CD4-positive, alpha-beta T cell (primary cell): Measurements from ENCODE around the gene CLEC4M. TPM values are rescaled to one million over a fixed set of nuclear protein-coding genes. Genes with fewer than 3 reads are reported as not detected.

Source experiments
- ATAC-seq: fragments of 200-7000 bp; cut with Tn5 transposase; one replicate; pipeline ENCODE4 v1.10.0; 2022; ENCODE audit warnings: mild to moderate bottlenecking; ENCODE audit not compliant: poor library complexity
- CTCF ChIA-PET: fragments of 350-600 bp; sonication (Branson Sonifier 250); formaldehyde crosslinking; loops from one replicate; lab custom pipeline; 2021; ENCODE audit warnings: antibody characterized with exemption, inconsistent platforms; lab: Charles Lee
- POLR2A ChIA-PET: fragments of 350-600 bp; sonication (Branson Sonifier 250); formaldehyde crosslinking; loops from one replicate; lab custom pipeline; 2021; ENCODE audit warnings: antibody characterized with exemption, inconsistent platforms; lab: Charles Lee
- DNase-seq, 14 experiments: peaks; one replicate each; pipeline ENCODE4 v3.0.0-alpha.2; 2013 to 2020; ENCODE audit warnings: mixed read lengths in 2 of 14
- H3K27ac ChIP-seq, 2 donors: one replicate each; pipeline versions ENCODE4 v1.5.1 to v1.7.0; 2013; ENCODE audit warnings: low read length in 2 of 2, low read depth in 1 of 2, mild to moderate bottlenecking in 1 of 2
- H3K27me3 ChIP-seq, 2 experiments: 1 replicate in 1 of 2; 2 replicates in 1 of 2; pipeline versions ENCODE4 v1.6.1 to v1.7.0; 2013; ENCODE audit warnings: low read length in 2 of 2, control low read depth in 1 of 2, mild to moderate bottlenecking in 1 of 2, moderate library complexity in 1 of 2; ENCODE audit not compliant: insufficient read depth in 2 of 2, control insufficient read depth in 1 of 2
- H3K36me3 ChIP-seq: one replicate; pipeline ENCODE4 v1.6.1; 2013; ENCODE audit warnings: low read length, control low read depth; ENCODE audit not compliant: insufficient read depth
- H3K4me1 ChIP-seq: one replicate; pipeline ENCODE4 v1.6.1; 2013; ENCODE audit warnings: low read length, control low read depth; ENCODE audit not compliant: insufficient read depth
- H3K4me3 ChIP-seq: one replicate; pipeline ENCODE4 v1.5.1; 2013; ENCODE audit warnings: mild to moderate bottlenecking, low read length, moderate library complexity
- H3K9me3 ChIP-seq, 2 experiments: 1 replicate in 1 of 2; 2 replicates in 1 of 2; pipeline versions ENCODE4 v1.6.1 to v1.7.0; 2013; ENCODE audit warnings: low read length in 2 of 2, mild to moderate bottlenecking in 2 of 2, control low read depth in 1 of 2, moderate library complexity in 1 of 2; ENCODE audit not compliant: control insufficient read depth in 1 of 2, insufficient read depth in 1 of 2
- H3K27ac Mint-ChIP-seq: one replicate; pipeline ENCODE4 v1.8.0; 2020; ENCODE audit warnings: mixed read lengths
- H3K27me3 Mint-ChIP-seq: one replicate; pipeline ENCODE4 v1.8.0; 2021; ENCODE audit warnings: mixed read lengths
- H3K36me3 Mint-ChIP-seq: one replicate; pipeline ENCODE4 v1.8.0; 2021; ENCODE audit warnings: low read depth, mixed read lengths
- H3K4me1 Mint-ChIP-seq: one replicate; pipeline ENCODE4 v1.8.0; 2021; ENCODE audit warnings: low read depth, mixed read lengths
- H3K4me3 Mint-ChIP-seq: one replicate; pipeline ENCODE4 v1.8.0; 2020; ENCODE audit warnings: mild to moderate bottlenecking, mixed read lengths
- H3K9me3 Mint-ChIP-seq: one replicate; pipeline ENCODE4 v1.8.0; 2020; ENCODE audit warnings: mixed read lengths
- intact Hi-C, 2 experiments: fragments of 100-400 bp; cut with DNase I in 1 of 2; cut with micrococcal nuclease in 1 of 2; formaldehyde crosslinking; loops; one replicate each; pipeline versions ENCODE4 v1.15.1 to v1.9.0; 2023 to 2025; cut with DNase I, micrococcal nuclease
- total RNA-seq, 174 experiments: library from RNA in 2 of 174; stranded (reverse) in 2 of 174; gene quantifications; one replicate each; pipeline ENCODE4 v1.2.3 and lab custom pipeline; 2021 to 2026
- TF ChIP-seq, protein P1 (sequence below): fragments of 200-600 bp; IDR thresholded peaks from one replicate; pipeline ENCODE4 v1.8.0; 2022; ENCODE audit warnings: antibody characterized with exemption, mild to moderate bottlenecking

The CLEC4M gene
- total RNA-seq, 2 experiments from 2014 or later, result not detected

DNA sequence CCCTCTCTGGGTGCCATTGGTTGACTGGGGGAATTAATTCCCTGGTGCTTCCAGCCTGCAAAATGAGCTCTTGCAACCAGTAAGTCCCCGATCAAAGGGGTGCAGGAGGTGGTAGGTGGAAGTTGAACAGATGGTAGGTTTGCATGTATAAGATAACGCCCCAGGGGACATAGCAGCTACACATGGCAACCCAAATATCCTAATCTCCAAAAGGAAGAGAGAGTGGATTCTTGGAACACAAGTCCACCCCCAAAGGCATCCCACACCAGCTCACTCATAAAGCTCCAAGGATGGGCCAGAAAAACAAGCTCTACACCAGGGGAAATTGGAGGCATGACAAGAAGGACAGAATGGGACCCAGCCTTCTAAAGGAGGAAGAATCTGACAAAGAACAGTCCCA is 20.5 kb upstream of the CLEC4M start:
- no peaks in the 10 kb centered on the region for H3K4me1 Mint-ChIP-seq
- no peak overlapping the region for H3K27ac ChIP-seq
- DNase-seq (no peak), ATAC-seq (no peak)
- no peak overlapping the region for H3K27ac Mint-ChIP-seq
- ChIA-PET CTCF (no interaction called here), POLR2A (no interaction called here)
- no peaks in the 10 kb centered on the region for H3K4me1 ChIP-seq
- H3K27me3 Mint-ChIP-seq, result peaks cover 13% of the 10 kb centered on the region
- H3K4me3 Mint-ChIP-seq, result no peak overlapping the region
- H3K9me3 ChIP-seq, result no peaks in the 10 kb centered on the region
- H3K9me3 Mint-ChIP-seq, result no peaks in the 10 kb centered on the region
- H3K4me3 ChIP-seq, result no peak overlapping the region
- H3K27me3 ChIP-seq, result no peaks in the 10 kb centered on the region
- TF ChIP-seq, protein P1, sequence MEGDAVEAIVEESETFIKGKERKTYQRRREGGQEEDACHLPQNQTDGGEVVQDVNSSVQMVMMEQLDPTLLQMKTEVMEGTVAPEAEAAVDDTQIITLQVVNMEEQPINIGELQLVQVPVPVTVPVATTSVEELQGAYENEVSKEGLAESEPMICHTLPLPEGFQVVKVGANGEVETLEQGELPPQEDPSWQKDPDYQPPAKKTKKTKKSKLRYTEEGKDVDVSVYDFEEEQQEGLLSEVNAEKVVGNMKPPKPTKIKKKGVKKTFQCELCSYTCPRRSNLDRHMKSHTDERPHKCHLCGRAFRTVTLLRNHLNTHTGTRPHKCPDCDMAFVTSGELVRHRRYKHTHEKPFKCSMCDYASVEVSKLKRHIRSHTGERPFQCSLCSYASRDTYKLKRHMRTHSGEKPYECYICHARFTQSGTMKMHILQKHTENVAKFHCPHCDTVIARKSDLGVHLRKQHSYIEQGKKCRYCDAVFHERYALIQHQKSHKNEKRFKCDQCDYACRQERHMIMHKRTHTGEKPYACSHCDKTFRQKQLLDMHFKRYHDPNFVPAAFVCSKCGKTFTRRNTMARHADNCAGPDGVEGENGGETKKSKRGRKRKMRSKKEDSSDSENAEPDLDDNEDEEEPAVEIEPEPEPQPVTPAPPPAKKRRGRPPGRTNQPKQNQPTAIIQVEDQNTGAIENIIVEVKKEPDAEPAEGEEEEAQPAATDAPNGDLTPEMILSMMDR, result no peak
- intact Hi-C loops, result no loop called here
- H3K36me3 Mint-ChIP-seq, result no peaks in the 10 kb centered on the region
- H3K36me3 ChIP-seq, result no peaks in the 10 kb centered on the region

DNA sequence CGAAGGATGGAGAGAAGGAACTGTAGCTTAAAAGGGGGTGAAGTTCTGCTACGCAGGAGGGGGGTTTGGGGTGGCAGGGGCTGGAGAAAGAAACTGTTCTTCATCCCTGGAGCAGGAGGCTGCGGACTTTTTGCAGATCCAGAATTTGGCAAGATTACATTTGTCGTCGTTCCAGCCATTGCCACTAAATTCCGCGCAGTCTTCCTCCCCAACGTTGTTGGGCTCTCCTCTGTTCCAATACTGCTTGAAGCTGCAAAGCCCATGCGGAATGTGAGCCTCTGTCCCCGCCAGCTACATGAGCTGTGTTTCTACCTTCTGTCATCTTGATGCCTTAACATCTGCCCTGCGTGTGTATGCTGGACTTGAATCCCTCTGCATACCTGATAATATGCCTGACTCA is 20.1 kb upstream of the CLEC4M start:
- DNase-seq (no peak), ATAC-seq (no peak)
- H3K4me1 ChIP-seq, result no peaks in the 10 kb centered on the region
- no peak overlapping the region for H3K4me3 ChIP-seq
- H3K4me1 Mint-ChIP-seq, result no peaks in the 10 kb centered on the region
- no peak overlapping the region for H3K4me3 Mint-ChIP-seq
- no peaks in the 10 kb centered on the region for H3K9me3 ChIP-seq
- H3K27ac ChIP-seq, result no peak overlapping the region
- POLR2A ChIA-PET, result no interaction called here
- TF ChIP-seq, protein P1, result no peak
- H3K27me3 Mint-ChIP-seq, result peaks cover 16% of the 10 kb centered on the region
- peaks cover 1% of the 10 kb centered on the region for H3K9me3 Mint-ChIP-seq
- CTCF ChIA-PET, result no interaction called here
- H3K27me3 ChIP-seq, result no peaks in the 10 kb centered on the region
- H3K27ac Mint-ChIP-seq, result no peak overlapping the region
- no peaks in the 10 kb centered on the region for H3K36me3 ChIP-seq
- no peaks in the 10 kb centered on the region for H3K36me3 Mint-ChIP-seq
- intact Hi-C loops, result no loop called here

DNA sequence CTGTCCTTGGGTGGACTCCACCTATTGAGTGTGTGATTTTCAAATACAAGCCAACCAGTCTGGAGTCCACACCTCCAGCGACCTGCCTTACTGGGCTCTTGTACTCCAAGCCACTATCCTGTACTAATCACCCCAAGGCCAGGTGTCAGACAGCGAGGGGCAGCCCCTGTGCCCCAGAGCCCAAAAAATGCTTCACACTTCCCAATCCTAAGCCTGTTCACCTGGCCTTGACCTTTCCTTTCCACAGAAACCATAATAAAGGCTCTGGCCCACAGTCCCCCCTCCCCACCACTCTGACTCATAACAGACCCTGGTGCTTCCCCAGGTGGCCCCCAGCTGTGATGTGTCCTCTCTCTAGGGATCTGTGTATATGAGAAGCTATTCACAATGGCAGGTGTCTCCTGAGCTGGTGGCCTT is 19.6 kb upstream of the CLEC4M start:
- Mint-ChIP-seq H3K36me3 (no peaks in the 10 kb centered on the region), H3K4me1 (no peaks in the 10 kb centered on the region), H3K9me3 (peaks cover 2% of the 10 kb centered on the region), H3K4me3 (no peak overlapping the region), H3K27ac (no peak overlapping the region), H3K27me3 (peaks cover 21% of the 10 kb centered on the region)
- no peak for ATAC-seq
- Histone ChIP-seq H3K9me3 (no peaks in the 10 kb centered on the region), H3K27me3 (no peaks in the 10 kb centered on the region), H3K4me3 (no peak overlapping the region), H3K4me1 (no peaks in the 10 kb centered on the region), H3K36me3 (no peaks in the 10 kb centered on the region), H3K27ac (no peak overlapping the region)
- POLR2A ChIA-PET, result no interaction called here
- intact Hi-C loops, result no loop called here
- CTCF ChIA-PET, result no interaction called here
- TF ChIP-seq, protein P1, result no peak
- DNase-seq, result no peak
